Pancreas (tissue), 10 donors: Measurements from ENCODE around the gene ATIC. TPM values are rescaled to one million over a fixed set of nuclear protein-coding genes. Genes with fewer than 3 reads are reported as not detected.

ENCODE experiments used
- ATAC-seq, 4 donors: fragments of 200-7000 bp; cut with Tn5 transposase; one replicate each; pipeline versions ENCODE4 v1.8.0 to v1.9.1; 2020; ENCODE audit warnings: mild to moderate bottlenecking in 4 of 4, moderate library complexity in 4 of 4
- DNase-seq, 6 donors: peaks; one replicate each; pipeline ENCODE4 v3.0.0-alpha.2; 2020
- FAIRE-seq: peaks from 2 replicates; lab custom pipeline; 2012; peaks lifted over from hg19 to GRCh38; lab: Jason Lieb, UNC
- H3K27ac ChIP-seq, 4 donors: fragments of 200-600 bp; sonication (generic); 1 replicate in 3 of 4; 2 replicates in 1 of 4; pipeline versions ENCODE4 v1.5.0 to v1.8.0; 2020
- H3K27me3 ChIP-seq, 4 donors: fragments of 200-600 bp; one replicate each; pipeline ENCODE4 v1.8.0; 2021
- H3K36me3 ChIP-seq, 3 donors: fragments of 200-600 bp; sonication (generic) in 1 of 3; one replicate each; pipeline versions ENCODE4 v1.5.0 to v1.8.0; 2020 to 2021
- H3K4me1 ChIP-seq, 3 donors: fragments of 200-600 bp; one replicate each; pipeline ENCODE4 v1.8.0; 2021
- H3K4me3 ChIP-seq, 4 donors: fragments of 200-600 bp; sonication (generic) in 2 of 4; one replicate each; pipeline versions ENCODE4 v1.5.0 to v1.8.0; 2020 to 2021
- H3K9me3 ChIP-seq, 4 donors: fragments of 200-600 bp; one replicate each; pipeline ENCODE4 v1.8.0; 2021
- WGBS, 2 donors: extraction: QIAGEN DNeasy Blood & Tissue Kit; methylation state at CpG; one replicate each; pipeline ENCODE4 v1.1.7; 2013; 5-methylcytosine and 5-hydroxymethylcytosine counted together
- intact Hi-C, 3 donors: fragments of 100-400 bp; cut with DNase I; formaldehyde crosslinking; loops; one replicate each; pipeline versions ENCODE4 v1.11.1 to v1.14.2; 2022
- polyA plus RNA-seq, 2 donors: library from polyadenylated mRNA; stranded (reverse); fragments of 200-250 nt; gene quantifications; one replicate each; pipeline ENCODE4 v1.2.3, GENCODE V29; 2013
- total RNA-seq, 6 donors: library from RNA; stranded (reverse); fragmentation: NEBNext Ultra II Directional in 4 of 6; extraction: Animal tissue kit (Norgen Biotek cat#: 25700) in 4 of 6; gene quantifications; one replicate each; pipeline versions ENCODE4 v1.2.1 to v1.2.4, GENCODE V29; 2021 to 2023
- TF ChIP-seq, protein P1 (sequence below), 4 donors: fragments of 200-600 bp; sonication (generic) in 3 of 4; IDR thresholded peaks; one replicate each; pipeline versions ENCODE4 v1.5.0 to v1.8.0; 2021; ENCODE audit warnings: antibody characterized with exemption in 4 of 4
- donor health status: healthy with polysubstance abuse.
- donor health status: DM: no; HTN: no; CAD: no; lungs with moderate emphysema.
- donor health status: DM: no; HTN: no; CAD: no.
- donor health status: control.
- donor health status: control.
- donor health status: Bipolar disorder and iron deficiency.
- donor health status: DM: yes; HTN: yes; CAD: no.
- donor health status: DM: no; HTN: no; CAD: no.
- donor health status: DM: no; HTN: no; CAD: no.
- donor health status: DM: yes; HTN: yes; CAD: no.

The ATIC gene
- total and polyA plus RNA-seq, 8 donors, result 38.6 to 73.2 (median 45.6) TPM

DNA sequence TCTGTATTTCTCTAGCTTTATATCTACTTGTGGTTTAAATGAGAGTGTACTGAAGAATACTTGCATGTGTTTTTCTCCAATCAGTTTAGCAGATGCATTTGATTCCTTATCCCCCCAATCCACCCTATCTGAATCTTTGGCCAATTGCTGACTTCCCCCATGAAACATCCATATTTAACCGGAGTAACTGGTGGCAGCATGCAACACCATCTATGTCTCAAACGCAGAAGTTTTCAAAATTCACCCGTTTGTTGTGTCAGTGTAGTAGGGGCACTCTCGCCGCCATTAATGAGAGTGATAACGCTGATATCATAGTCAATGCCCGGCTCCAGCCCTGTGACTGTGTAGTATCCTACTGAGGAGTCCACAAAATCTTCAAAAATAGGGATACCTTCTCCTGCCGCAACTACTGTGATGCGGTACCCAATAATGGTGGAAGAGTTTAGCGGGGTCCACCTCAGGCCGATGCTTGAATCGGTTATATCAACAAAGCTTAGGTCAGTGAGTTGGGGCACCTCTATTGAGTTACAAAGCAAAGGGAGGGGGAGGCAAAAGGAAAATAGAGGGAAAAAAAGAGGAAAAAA, 80.9 kb downstream of the ATIC start:
- no peak overlapping the region for H3K27ac ChIP-seq
- no peaks in the 10 kb centered on the region for H3K27me3 ChIP-seq
- TF ChIP-seq, protein P1, sequence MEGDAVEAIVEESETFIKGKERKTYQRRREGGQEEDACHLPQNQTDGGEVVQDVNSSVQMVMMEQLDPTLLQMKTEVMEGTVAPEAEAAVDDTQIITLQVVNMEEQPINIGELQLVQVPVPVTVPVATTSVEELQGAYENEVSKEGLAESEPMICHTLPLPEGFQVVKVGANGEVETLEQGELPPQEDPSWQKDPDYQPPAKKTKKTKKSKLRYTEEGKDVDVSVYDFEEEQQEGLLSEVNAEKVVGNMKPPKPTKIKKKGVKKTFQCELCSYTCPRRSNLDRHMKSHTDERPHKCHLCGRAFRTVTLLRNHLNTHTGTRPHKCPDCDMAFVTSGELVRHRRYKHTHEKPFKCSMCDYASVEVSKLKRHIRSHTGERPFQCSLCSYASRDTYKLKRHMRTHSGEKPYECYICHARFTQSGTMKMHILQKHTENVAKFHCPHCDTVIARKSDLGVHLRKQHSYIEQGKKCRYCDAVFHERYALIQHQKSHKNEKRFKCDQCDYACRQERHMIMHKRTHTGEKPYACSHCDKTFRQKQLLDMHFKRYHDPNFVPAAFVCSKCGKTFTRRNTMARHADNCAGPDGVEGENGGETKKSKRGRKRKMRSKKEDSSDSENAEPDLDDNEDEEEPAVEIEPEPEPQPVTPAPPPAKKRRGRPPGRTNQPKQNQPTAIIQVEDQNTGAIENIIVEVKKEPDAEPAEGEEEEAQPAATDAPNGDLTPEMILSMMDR (IDR thresholded peaks at IDR 0.05), result no peak
- FAIRE-seq (no peak), DNase-seq (no peak), ATAC-seq (no peak)
- H3K9me3 ChIP-seq, result no peaks in the 10 kb centered on the region
- WGBS, 2 donors, result 92 to 96% methylated on average over 12 of the region's 12 CpGs
- intact Hi-C loops, result no loop called here
- no peaks in the 10 kb centered on the region for H3K36me3 ChIP-seq
- H3K4me1 ChIP-seq, result no peaks in the 10 kb centered on the region
- no peak overlapping the region for H3K4me3 ChIP-seq

DNA sequence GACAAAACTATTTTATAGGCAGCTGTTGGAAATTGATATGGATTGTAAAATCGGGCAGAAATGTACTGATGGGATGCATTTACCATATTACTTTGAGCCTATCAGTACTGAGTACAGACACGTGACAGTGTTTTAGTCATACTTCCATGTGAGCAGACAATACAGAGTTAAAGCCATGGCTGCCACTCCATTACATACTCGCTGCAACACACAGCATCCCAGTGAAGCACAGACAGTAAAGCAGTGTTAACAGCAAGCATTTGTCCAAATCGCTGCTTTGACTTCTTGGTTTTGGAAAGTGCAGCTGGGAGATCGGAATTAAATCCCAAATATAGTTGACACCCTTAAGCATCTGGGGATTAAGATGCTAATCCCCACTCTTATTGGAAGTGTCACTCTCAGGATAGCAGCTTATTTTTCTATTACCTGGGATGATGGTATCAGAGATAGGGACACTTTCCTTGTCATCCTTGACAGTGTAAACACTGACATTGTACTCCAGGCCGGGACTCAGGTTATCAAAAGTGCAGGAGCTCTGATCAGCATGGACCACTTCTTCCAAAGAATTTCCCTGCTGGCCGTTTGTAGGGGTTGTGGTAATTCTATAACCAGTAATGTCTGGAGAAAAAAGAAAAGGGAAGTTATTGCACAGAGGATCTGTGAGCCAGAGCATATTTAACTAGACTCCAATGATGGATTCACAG, 82.4 kb downstream of the ATIC start:
- TF ChIP-seq, protein P1 (IDR thresholded peaks at IDR 0.05), result no peak
- Histone ChIP-seq H3K27me3 (no peaks in the 10 kb centered on the region), H3K27ac (no peak overlapping the region), H3K9me3 (no peaks in the 10 kb centered on the region), H3K4me1 (no peaks in the 10 kb centered on the region), H3K36me3 (no peaks in the 10 kb centered on the region), H3K4me3 (no peak overlapping the region)
- ATAC-seq (no peak), DNase-seq (no peak), FAIRE-seq (no peak)
- intact Hi-C loops, result no loop called here
- 65 to 73% methylated on average over 7 of the region's 7 CpGs for WGBS, 2 donors

DNA sequence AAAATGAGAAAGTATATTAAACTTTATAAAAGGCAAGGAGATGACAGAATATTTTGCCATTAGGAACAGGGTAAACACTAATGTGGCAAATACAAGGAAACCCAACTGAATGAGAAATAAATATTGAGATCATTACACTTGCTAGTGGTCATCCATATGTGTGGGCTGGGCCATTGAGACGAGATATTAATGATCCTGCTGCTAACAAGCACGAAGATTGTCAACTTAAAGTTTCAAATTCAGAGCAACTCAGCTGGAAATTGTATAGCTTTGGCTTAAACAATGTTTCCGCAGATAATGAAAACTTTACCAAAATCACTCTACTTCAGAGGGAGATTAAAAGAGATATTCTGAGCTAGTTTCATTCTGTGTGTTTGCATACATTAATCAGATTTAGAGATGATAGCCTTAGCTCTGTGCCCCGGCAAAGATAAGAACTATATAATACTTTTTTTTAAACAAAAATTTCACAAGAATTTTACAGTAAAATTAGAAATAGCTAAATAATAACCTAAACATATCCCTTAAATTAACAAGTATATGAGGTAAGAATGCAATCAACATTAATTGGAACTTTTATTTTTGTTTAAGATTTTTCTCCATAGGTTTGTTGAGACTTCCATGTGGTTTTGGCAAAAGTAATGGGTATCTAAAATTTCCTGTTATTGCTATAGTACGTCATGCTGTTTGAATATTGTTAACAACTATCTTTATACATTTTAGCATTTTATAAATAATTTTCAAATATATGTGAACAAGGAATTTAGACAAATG, 84.0 kb downstream of the ATIC start:
- ATAC-seq (no peak), DNase-seq (no peak), FAIRE-seq (no peak)
- TF ChIP-seq, protein P1 (IDR thresholded peaks at IDR 0.05), result no peak
- Histone ChIP-seq H3K36me3 (no peaks in the 10 kb centered on the region), H3K4me1 (no peaks in the 10 kb centered on the region), H3K27ac (no peak overlapping the region), H3K4me3 (no peak overlapping the region), H3K27me3 (no peaks in the 10 kb centered on the region), H3K9me3 (no peaks in the 10 kb centered on the region)
- 64 to 66% methylated on average over 5 of the region's 5 CpGs for WGBS, 2 donors
- intact Hi-C loops, result no loop called here

DNA sequence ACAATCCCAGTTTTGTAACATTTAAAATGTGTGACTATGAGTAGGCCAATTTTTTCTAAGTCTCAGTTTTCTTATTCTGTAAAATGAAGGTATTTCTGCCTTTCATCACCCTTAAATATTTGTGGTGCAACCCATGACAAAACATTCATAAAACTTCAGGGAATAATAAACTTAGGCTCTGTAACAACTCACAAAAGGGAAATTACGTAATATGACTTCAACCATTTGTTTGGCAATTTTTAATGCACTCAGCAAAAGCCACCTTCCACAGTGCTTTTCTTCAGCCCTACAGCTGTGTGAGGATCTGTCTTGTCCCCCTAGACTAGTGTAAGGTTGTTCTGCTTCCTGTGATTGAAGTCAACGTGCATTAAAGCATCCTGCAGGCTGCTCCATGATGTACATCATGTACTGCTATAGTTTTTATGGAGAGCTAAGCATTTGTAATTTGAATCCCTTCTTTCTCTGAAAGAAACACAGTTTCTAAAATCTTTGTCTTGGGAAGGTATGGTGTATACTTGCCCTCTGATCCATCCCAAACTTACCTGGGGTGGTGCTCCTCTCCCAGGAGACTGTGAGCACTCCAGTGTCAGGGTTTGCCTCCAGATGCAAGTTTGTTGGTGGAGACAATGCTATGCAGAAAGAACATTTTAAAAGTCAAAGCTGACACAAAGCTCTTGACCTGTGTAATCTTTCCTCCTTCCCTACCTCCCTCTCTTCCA, 84.9 kb downstream of the ATIC start:
- no peaks in the 10 kb centered on the region for H3K27me3 ChIP-seq
- H3K36me3 ChIP-seq, result no peaks in the 10 kb centered on the region
- no peak for FAIRE-seq
- H3K9me3 ChIP-seq, result no peaks in the 10 kb centered on the region
- H3K4me3 ChIP-seq, result no peak overlapping the region
- no peak for DNase-seq
- ATAC-seq, result peak in 1 of 4 donors; percentile 53
- 79% methylated on average over 2 of the region's 2 CpGs for WGBS, 2 donors
- intact Hi-C loops, result no loop called here
- TF ChIP-seq, protein P1 (IDR thresholded peaks at IDR 0.05), result no peak
- H3K27ac ChIP-seq, result no peak overlapping the region
- H3K4me1 ChIP-seq, result no peaks in the 10 kb centered on the region
